ENCODE measurements around the gene RALBP1. TPM values are rescaled to one million over a fixed set of nuclear protein-coding genes. Genes with fewer than 3 reads are reported as not detected.

RALBP1 gene
- total RNA-seq, 1 donor from 2014 or later: 29.2 TPM

GRCh38 chr18:9539938-9540337 is 64.6 kb downstream of the RALBP1 start:
- Histone ChIP-seq H3K9ac (ENCODE audit: low read depth in 1 of 3, low read length in 3 of 3) (no peak overlapping the region), H3K4me3 (ENCODE audit: low read length in 3 of 3) (no peak overlapping the region), H3K36me3 (ENCODE audit: control insufficient read depth in 3 of 3, insufficient read depth in 3 of 3, low read length in 3 of 3) (peaks cover 17 to 33% (median 23%) of the 10 kb centered on the region in 3 donors), H3K27ac (ENCODE audit: low read depth, low read length) (no peak overlapping the region), H3K9me3 (ENCODE audit: control insufficient read depth in 3 of 3, low read length in 3 of 3) (no peaks in the 10 kb centered on the region), H3K27me3 (ENCODE audit: control insufficient read depth in 3 of 3, insufficient read depth in 3 of 3, low read length in 3 of 3) (no peaks in the 10 kb centered on the region), H3K4me1 (ENCODE audit: control insufficient read depth in 3 of 3, insufficient read depth in 3 of 3, low read length in 3 of 3) (no peaks in the 10 kb centered on the region)

- Histone ChIP-seq H3K4me1 (ENCODE audit: control insufficient read depth in 3 of 3, insufficient read depth in 3 of 3, low read length in 3 of 3) (no peaks in the 10 kb centered on the region), H3K9me3 (ENCODE audit: control insufficient read depth in 3 of 3, low read length in 3 of 3) (no peaks in the 10 kb centered on the region), H3K9ac (ENCODE audit: low read depth in 1 of 3, low read length in 3 of 3) (no peak overlapping the region), H3K27ac (ENCODE audit: low read depth, low read length) (no peak overlapping the region), H3K27me3 (ENCODE audit: control insufficient read depth in 3 of 3, insufficient read depth in 3 of 3, low read length in 3 of 3) (no peaks in the 10 kb centered on the region), H3K4me3 (ENCODE audit: low read length in 3 of 3) (no peak overlapping the region), H3K36me3 (ENCODE audit: control insufficient read depth in 3 of 3, insufficient read depth in 3 of 3, low read length in 3 of 3) (peaks cover 21 to 29% (median 29%) of the 10 kb centered on the region in 3 donors)
Measured at GRCh38 chr18:9542924-9543323, 67.6 kb downstream of the RALBP1 start.

DNA sequence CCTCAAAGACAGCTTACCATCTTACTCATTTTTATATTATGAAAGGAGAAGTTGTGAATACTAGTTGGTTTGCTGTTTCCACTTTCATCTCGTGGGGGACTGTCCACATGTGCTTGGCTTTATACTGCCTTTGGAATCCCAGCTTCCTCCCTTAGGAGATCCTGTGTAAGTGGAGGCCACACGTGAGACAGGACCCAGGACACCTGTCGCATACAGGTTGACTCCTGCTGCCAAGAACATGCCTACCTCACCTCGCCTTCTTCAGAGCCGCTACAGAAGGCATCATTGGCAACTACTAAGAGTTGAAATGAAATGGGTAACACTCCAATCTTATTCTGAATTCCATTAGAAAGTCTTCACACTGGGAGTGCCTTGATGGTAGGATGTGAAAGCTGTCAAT is 69.7 kb downstream of the RALBP1 start:
- Histone ChIP-seq H3K27ac (ENCODE audit: low read depth, low read length) (no peak overlapping the region), H3K4me3 (ENCODE audit: low read length in 3 of 3) (no peak overlapping the region), H3K36me3 (ENCODE audit: control insufficient read depth in 3 of 3, insufficient read depth in 3 of 3, low read length in 3 of 3) (peaks cover 31 to 40% (median 37%) of the 10 kb centered on the region in 3 donors), H3K9me3 (ENCODE audit: control insufficient read depth in 3 of 3, low read length in 3 of 3) (no peaks in the 10 kb centered on the region), H3K4me1 (ENCODE audit: control insufficient read depth in 3 of 3, insufficient read depth in 3 of 3, low read length in 3 of 3) (no peaks in the 10 kb centered on the region), H3K9ac (ENCODE audit: low read depth in 1 of 3, low read length in 3 of 3) (no peak overlapping the region), H3K27me3 (ENCODE audit: control insufficient read depth in 3 of 3, insufficient read depth in 3 of 3, low read length in 3 of 3) (no peaks in the 10 kb centered on the region)

DNA sequence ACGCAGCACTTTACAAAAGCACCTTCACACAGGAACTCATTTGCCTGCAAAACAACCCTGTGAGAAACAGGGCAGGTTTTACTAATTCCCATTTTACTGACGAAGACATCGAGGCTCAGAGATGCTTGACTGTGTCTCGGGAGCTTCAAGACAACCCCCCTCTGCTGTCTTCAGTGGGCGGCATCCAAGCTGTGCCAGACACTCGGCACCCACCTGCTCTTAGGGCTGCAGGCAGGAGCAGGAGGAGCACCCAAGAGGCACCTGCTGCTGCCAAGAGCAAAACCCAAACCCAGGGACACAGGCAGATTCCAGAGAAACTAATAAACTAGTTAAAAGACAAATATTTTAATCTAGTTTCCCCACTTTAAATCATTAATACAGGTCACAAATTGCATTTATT is 71.2 kb downstream of the RALBP1 start:
- Histone ChIP-seq H3K27me3 (ENCODE audit: control insufficient read depth in 3 of 3, insufficient read depth in 3 of 3, low read length in 3 of 3) (no peaks in the 10 kb centered on the region), H3K36me3 (ENCODE audit: control insufficient read depth in 3 of 3, insufficient read depth in 3 of 3, low read length in 3 of 3) (peaks cover 35 to 52% (median 36%) of the 10 kb centered on the region in 3 donors), H3K9ac (ENCODE audit: low read depth in 1 of 3, low read length in 3 of 3) (no peak overlapping the region), H3K4me1 (ENCODE audit: control insufficient read depth in 3 of 3, insufficient read depth in 3 of 3, low read length in 3 of 3) (no peaks in the 10 kb centered on the region), H3K9me3 (ENCODE audit: control insufficient read depth in 3 of 3, low read length in 3 of 3) (no peaks in the 10 kb centered on the region), H3K4me3 (ENCODE audit: low read length in 3 of 3) (no peak overlapping the region), H3K27ac (ENCODE audit: low read depth, low read length) (no peak overlapping the region)

DNA sequence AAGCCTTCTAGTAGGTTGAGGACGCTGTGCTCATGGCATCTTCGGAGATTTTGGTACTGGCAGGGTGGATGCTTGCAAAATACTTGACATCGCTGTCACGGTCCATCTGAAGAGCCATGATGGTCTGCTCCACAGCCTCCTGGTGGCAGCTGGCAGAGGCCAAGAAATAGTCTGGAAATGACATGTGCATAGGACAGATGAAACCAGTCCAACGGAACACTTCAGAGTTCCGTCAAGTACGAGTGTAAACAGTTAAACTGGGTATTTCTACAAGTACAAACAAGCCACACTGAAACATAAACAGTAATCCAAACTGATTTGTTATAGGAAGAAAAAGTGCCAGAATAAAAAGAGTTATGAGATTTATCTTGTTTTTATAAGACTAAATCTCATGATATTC is 72.5 kb downstream of the RALBP1 start:
- Histone ChIP-seq H3K9me3 (ENCODE audit: control insufficient read depth in 3 of 3, low read length in 3 of 3) (no peaks in the 10 kb centered on the region), H3K9ac (ENCODE audit: low read depth in 1 of 3, low read length in 3 of 3) (no peak overlapping the region), H3K27me3 (ENCODE audit: control insufficient read depth in 3 of 3, insufficient read depth in 3 of 3, low read length in 3 of 3) (no peaks in the 10 kb centered on the region), H3K4me3 (ENCODE audit: low read length in 3 of 3) (no peak overlapping the region), H3K27ac (ENCODE audit: low read depth, low read length) (no peak overlapping the region), H3K4me1 (ENCODE audit: control insufficient read depth in 3 of 3, insufficient read depth in 3 of 3, low read length in 3 of 3) (no peaks in the 10 kb centered on the region), H3K36me3 (ENCODE audit: control insufficient read depth in 3 of 3, insufficient read depth in 3 of 3, low read length in 3 of 3) (peaks cover 40 to 61% (median 44%) of the 10 kb centered on the region in 3 donors)

GRCh38 chr18:9549405-9549804 is 74.1 kb downstream of the RALBP1 start:
- Histone ChIP-seq H3K4me3 (ENCODE audit: low read length in 3 of 3) (no peak overlapping the region), H3K9me3 (ENCODE audit: control insufficient read depth in 3 of 3, low read length in 3 of 3) (no peaks in the 10 kb centered on the region), H3K27ac (ENCODE audit: low read depth, low read length) (no peak overlapping the region), H3K27me3 (ENCODE audit: control insufficient read depth in 3 of 3, insufficient read depth in 3 of 3, low read length in 3 of 3) (no peaks in the 10 kb centered on the region), H3K36me3 (ENCODE audit: control insufficient read depth in 3 of 3, insufficient read depth in 3 of 3, low read length in 3 of 3) (peaks cover 47 to 72% (median 49%) of the 10 kb centered on the region in 3 donors), H3K4me1 (ENCODE audit: control insufficient read depth in 3 of 3, insufficient read depth in 3 of 3, low read length in 3 of 3) (no peaks in the 10 kb centered on the region), H3K9ac (ENCODE audit: low read depth in 1 of 3, low read length in 3 of 3) (no peak overlapping the region)

DNA sequence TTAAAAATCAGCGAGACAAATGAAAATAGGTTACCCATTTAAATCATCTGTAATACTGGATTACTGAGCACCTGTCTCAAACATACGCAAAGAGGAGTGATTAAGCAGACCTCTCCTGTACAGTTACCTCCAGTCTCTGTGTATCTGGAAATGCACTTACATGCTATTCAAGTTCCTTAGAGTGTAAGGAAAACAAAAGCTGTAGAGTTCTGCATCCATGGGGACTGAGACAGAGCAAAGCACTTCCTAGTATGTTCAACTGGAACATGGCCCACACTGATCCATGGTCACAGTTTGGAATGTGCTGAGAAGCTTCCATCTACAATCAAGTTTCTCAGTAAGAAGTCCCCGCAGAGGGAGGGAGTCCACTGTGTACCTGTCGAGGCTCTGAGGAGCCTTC is 75.1 kb downstream of the RALBP1 start:
- Histone ChIP-seq H3K9me3 (ENCODE audit: control insufficient read depth in 3 of 3, low read length in 3 of 3) (no peaks in the 10 kb centered on the region), H3K27ac (ENCODE audit: low read depth, low read length) (no peak overlapping the region), H3K27me3 (ENCODE audit: control insufficient read depth in 3 of 3, insufficient read depth in 3 of 3, low read length in 3 of 3) (no peaks in the 10 kb centered on the region), H3K36me3 (ENCODE audit: control insufficient read depth in 3 of 3, insufficient read depth in 3 of 3, low read length in 3 of 3) (peaks cover 44 to 74% (median 49%) of the 10 kb centered on the region in 3 donors), H3K9ac (ENCODE audit: low read depth in 1 of 3, low read length in 3 of 3) (no peak overlapping the region), H3K4me3 (ENCODE audit: low read length in 3 of 3) (no peak overlapping the region), H3K4me1 (ENCODE audit: control insufficient read depth in 3 of 3, insufficient read depth in 3 of 3, low read length in 3 of 3) (no peaks in the 10 kb centered on the region)

- Histone ChIP-seq H3K9me3 (ENCODE audit: control insufficient read depth in 3 of 3, low read length in 3 of 3) (no peaks in the 10 kb centered on the region), H3K36me3 (ENCODE audit: control insufficient read depth in 3 of 3, insufficient read depth in 3 of 3, low read length in 3 of 3) (peaks cover 37 to 69% (median 50%) of the 10 kb centered on the region in 3 donors), H3K27ac (ENCODE audit: low read depth, low read length) (no peak overlapping the region), H3K4me1 (ENCODE audit: control insufficient read depth in 3 of 3, insufficient read depth in 3 of 3, low read length in 3 of 3) (no peaks in the 10 kb centered on the region), H3K9ac (ENCODE audit: low read depth in 1 of 3, low read length in 3 of 3) (no peak overlapping the region), H3K27me3 (ENCODE audit: control insufficient read depth in 3 of 3, insufficient read depth in 3 of 3, low read length in 3 of 3) (no peaks in the 10 kb centered on the region), H3K4me3 (ENCODE audit: low read length in 3 of 3) (no peak overlapping the region)
Measured at GRCh38 chr18:9552191-9552590, 76.9 kb downstream of the RALBP1 start.

- H3K36me3 ChIP-seq (ENCODE audit: control insufficient read depth in 3 of 3, insufficient read depth in 3 of 3, low read length in 3 of 3): peaks cover 34 to 69% (median 50%) of the 10 kb centered on the region in 3 donors
Measured at GRCh38 chr18:9552616-9553015, 77.3 kb downstream of the RALBP1 start.

GRCh38 chr18:9557250-9557943 is 82.1 kb downstream of the RALBP1 start:
- Histone ChIP-seq H3K9me3 (ENCODE audit: control insufficient read depth in 3 of 3, low read length in 3 of 3) (no peaks in the 10 kb centered on the region), H3K27me3 (ENCODE audit: control insufficient read depth in 3 of 3, insufficient read depth in 3 of 3, low read length in 3 of 3) (no peaks in the 10 kb centered on the region), H3K4me3 (ENCODE audit: low read length in 3 of 3) (no peak overlapping the region), H3K27ac (ENCODE audit: low read depth, low read length) (no peak overlapping the region), H3K4me1 (ENCODE audit: control insufficient read depth in 3 of 3, insufficient read depth in 3 of 3, low read length in 3 of 3) (no peaks in the 10 kb centered on the region), H3K9ac (ENCODE audit: low read depth in 1 of 3, low read length in 3 of 3) (no peak overlapping the region), H3K36me3 (ENCODE audit: control insufficient read depth in 3 of 3, insufficient read depth in 3 of 3, low read length in 3 of 3) (peaks cover 14 to 60% (median 47%) of the 10 kb centered on the region in 3 donors)

More at GRCh38 chr18:9552616-9553015, 77.3 kb downstream of the RALBP1 start:
- Histone ChIP-seq H3K4me3 (ENCODE audit: low read length in 3 of 3) (no peak overlapping the region), H3K27me3 (ENCODE audit: control insufficient read depth in 3 of 3, insufficient read depth in 3 of 3, low read length in 3 of 3) (no peaks in the 10 kb centered on the region), H3K9ac (ENCODE audit: low read depth in 1 of 3, low read length in 3 of 3) (no peak overlapping the region), H3K4me1 (ENCODE audit: control insufficient read depth in 3 of 3, insufficient read depth in 3 of 3, low read length in 3 of 3) (no peaks in the 10 kb centered on the region), H3K9me3 (ENCODE audit: control insufficient read depth in 3 of 3, low read length in 3 of 3) (no peaks in the 10 kb centered on the region), H3K27ac (ENCODE audit: low read depth, low read length) (no peak overlapping the region)
